Measurements from ENCODE around the gene PPFIBP1.

Gene PPFIBP1

GRCh38 chr12:27523305-27523641 lies 733 bp upstream of the PPFIBP1 start:
- H3K4me3 ChIP-seq (ENCODE audit: low read length), result peak overlapping the region; percentile 93
- no peak for TF ChIP-seq ZNF274 (IDR thresholded peaks at IDR 0.05; ENCODE audit: low read depth, low read length)

DNA sequence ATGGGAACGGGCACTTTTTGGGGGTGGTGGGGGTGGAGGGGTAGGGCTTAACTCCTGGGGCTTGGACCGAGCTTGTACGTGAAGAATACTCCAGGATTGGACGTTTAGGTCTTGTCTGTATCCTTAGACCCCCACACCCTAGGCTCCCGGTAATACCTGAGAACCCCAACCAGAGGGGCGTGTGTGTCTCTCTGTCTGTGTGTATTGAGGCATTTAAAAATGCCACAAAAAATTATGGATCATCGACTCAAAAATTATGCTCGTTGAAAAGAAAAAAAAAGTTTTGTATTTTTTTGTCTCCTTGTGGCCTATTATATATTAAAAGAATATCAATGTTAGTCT lies 459 bp downstream of the PPFIBP1 start:
- no peak for TF ChIP-seq ZNF274 (IDR thresholded peaks at IDR 0.05; ENCODE audit: low read depth, low read length)
- peak overlapping the region; percentile 93 for H3K4me3 ChIP-seq (ENCODE audit: low read length)

GRCh38 chr12:27524839-27525753 lies 1.1 kb downstream of the PPFIBP1 start:
- no peak for TF ChIP-seq ZNF274 (IDR thresholded peaks at IDR 0.05; ENCODE audit: low read depth, low read length)
- peak overlapping the region; percentile 93 for H3K4me3 ChIP-seq (ENCODE audit: low read length)

DNA sequence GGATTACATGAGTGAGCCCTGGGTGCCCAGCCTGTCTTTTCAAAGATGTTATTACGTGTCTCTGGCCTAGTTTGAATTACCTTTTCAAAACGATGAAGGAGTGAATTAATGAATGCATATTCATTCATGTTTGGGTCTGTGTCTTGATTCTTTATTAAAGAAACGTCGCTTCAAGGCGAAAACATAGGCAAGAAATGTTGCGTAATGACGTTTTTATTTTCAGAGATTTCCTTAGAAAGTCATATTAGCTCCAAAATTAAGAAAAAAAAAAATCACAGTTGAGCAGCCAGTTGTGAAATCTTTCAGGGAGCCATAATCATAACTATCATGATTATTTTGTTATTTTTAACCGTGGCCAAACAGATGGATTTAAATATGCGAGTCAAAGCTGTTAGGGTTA lies 3.5 kb downstream of the PPFIBP1 start:
- H3K4me3 ChIP-seq (ENCODE audit: low read length), result no peak overlapping the region
- TF ChIP-seq ZNF274 (IDR thresholded peaks at IDR 0.05; ENCODE audit: low read depth, low read length), result no peak

DNA sequence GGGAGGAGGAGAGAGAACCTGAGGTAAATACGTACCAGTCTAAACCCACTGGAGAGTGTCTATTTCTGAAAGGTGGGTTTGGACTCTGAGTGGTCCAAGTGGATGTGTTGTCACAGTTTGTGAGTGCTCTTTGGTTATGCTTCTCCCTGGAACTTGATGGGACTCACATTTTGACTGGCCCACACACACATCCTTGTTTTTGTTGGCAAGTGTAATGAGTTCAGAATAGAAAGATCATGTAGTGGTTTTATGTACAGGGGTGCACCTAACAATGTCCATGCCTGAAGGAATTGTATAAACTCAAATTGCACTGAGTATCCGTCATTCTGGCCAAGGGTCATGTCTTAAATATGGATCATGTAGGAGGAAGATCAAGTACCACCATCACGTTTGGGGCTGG lies 4.8 kb downstream of the PPFIBP1 start:
- no peak for TF ChIP-seq ZNF274 (IDR thresholded peaks at IDR 0.05; ENCODE audit: low read depth, low read length)
- H3K4me3 ChIP-seq (ENCODE audit: low read length), result no peak overlapping the region

DNA sequence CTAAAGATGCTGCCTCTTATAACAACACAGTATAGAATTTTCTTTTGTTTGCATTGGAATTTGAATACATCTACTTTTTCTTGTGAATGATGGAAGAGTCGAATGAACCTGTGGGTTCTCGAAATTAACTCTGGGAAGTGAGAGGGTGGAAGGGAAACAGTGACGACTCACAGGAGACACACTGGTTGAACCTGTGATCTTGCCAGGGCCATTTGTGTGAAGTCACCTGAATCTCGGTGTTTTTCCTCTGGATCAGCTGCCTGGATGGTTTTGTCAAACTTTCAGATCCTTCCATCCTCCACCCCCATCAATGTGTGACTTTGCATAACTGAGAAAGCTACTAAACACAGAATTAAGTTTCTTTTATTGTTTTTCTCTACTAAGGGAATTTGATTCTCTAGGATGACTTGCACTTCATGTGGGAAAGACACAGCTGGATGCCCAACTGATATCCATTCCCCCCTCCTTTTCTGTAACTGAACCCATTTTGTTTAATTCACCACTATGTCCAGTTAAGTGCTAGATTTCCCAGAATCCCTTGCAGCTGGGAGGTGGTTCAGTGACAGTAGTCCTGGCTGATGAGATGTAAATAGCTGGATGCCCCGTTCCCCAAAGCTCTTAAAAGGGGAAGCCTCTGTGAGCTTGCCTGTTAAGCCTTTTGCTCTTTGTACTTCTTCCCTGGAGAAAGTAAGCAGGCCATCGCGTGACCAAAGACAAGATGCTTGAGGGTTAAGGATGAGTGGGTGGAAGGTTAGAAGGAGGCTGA lies 6.3 kb downstream of the PPFIBP1 start:
- no peak for TF ChIP-seq ZNF274 (IDR thresholded peaks at IDR 0.05; ENCODE audit: low read depth, low read length)
- no peak overlapping the region for H3K4me3 ChIP-seq (ENCODE audit: low read length)

DNA sequence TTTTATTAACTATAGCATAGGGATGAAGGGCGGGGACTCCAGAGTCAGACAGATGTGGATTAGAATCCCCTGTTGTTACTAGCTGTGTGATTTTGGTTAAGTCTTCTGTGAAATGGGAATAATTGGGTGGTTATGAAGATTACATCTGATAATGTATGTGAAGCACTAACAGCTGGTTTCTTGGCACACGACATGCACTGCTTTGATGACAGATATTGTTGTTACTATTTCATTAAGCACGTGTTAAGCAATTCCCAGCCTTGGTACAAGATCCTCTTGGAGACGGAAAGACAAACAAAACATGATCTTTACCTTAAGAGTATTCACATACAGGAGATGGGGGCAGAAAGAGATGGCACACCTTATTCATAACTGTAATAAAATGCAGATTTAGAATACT lies 7.9 kb downstream of the PPFIBP1 start:
- no peak overlapping the region for H3K4me3 ChIP-seq (ENCODE audit: low read length)
- no peak for TF ChIP-seq ZNF274 (IDR thresholded peaks at IDR 0.05; ENCODE audit: low read depth, low read length)

- no peak for TF ChIP-seq ZNF274 (IDR thresholded peaks at IDR 0.05; ENCODE audit: low read depth, low read length)
- no peak overlapping the region for H3K4me3 ChIP-seq (ENCODE audit: low read length)
These were observed 10.2 kb downstream of the PPFIBP1 start for GRCh38 chr12:27534060-27534764.

GRCh38 chr12:27534765-27535161 lies 10.8 kb downstream of the PPFIBP1 start:
- no peak overlapping the region for H3K4me3 ChIP-seq (ENCODE audit: low read length)
- no peak for TF ChIP-seq ZNF274 (IDR thresholded peaks at IDR 0.05; ENCODE audit: low read depth, low read length)

DNA sequence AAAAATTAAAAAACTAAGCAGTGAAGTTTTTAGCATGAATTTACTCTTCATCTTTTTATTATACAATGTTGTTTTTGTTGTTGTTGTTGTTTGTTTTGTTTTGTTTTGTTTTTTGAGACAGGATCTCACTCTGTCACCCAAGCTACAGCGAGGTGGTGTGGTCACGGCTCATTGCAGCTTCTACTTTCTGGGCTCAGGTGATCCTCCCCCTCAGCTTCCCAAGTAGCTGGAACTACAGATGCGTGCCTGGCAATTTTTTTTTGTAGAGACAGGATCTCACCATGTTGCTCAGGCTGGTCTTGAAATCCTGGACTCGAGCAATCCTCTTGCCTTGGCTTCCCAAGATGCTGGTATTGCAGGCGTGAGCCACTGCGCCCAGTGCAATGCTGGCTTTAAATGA lies 11.3 kb downstream of the PPFIBP1 start:
- no peak overlapping the region for H3K4me3 ChIP-seq (ENCODE audit: low read length)
- no peak for TF ChIP-seq ZNF274 (IDR thresholded peaks at IDR 0.05; ENCODE audit: low read depth, low read length)

DNA sequence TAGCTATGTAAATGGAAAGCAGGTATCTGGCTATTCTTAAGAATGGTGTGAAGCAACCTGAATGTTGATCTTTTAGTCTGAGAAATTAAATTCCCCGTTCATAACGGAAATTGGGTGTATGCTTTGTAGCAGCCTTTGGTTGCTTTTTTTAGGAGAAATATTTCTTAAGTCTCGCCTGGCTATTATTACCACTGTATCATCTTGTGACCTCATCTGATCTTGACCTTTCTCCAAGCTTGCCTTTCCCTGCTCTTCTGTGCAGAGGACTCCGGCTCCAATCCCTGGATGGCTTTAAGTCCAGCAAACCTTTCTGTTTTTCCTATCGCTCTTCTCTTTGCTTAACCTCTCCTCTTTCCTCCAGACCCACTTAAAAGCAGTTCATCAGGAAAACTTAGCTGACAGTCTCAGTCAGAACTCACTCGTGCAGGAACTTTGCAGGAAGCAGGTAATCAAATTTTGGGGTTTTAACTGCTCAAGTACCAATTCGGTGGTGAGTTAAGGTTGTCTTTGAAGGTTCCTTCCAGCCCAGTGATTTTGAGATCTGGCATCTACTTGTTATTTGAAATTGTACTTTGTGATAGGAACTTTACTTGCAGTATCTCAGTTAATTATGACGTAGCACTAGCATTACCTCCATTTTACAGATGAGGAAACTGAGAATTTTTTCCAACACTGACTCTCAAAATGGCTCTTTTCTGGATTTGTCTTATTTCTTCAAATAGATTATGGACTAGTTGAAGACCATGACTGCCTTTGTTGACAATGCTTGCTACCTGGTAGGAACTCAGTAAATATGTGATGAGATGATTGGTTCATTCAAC lies 14.1 kb downstream of the PPFIBP1 start:
- TF ChIP-seq ZNF274 (IDR thresholded peaks at IDR 0.05; ENCODE audit: low read depth, low read length), result no peak
- peak overlapping the region; percentile 7; the same call in 1 of the 2 replicates for H3K4me3 ChIP-seq (ENCODE audit: low read length)

- TF ChIP-seq ZNF274 (IDR thresholded peaks at IDR 0.05; ENCODE audit: low read depth, low read length), result no peak
- no peak overlapping the region for H3K4me3 ChIP-seq (ENCODE audit: low read length)
These were observed 15.2 kb downstream of the PPFIBP1 start for GRCh38 chr12:27539191-27539631.

DNA sequence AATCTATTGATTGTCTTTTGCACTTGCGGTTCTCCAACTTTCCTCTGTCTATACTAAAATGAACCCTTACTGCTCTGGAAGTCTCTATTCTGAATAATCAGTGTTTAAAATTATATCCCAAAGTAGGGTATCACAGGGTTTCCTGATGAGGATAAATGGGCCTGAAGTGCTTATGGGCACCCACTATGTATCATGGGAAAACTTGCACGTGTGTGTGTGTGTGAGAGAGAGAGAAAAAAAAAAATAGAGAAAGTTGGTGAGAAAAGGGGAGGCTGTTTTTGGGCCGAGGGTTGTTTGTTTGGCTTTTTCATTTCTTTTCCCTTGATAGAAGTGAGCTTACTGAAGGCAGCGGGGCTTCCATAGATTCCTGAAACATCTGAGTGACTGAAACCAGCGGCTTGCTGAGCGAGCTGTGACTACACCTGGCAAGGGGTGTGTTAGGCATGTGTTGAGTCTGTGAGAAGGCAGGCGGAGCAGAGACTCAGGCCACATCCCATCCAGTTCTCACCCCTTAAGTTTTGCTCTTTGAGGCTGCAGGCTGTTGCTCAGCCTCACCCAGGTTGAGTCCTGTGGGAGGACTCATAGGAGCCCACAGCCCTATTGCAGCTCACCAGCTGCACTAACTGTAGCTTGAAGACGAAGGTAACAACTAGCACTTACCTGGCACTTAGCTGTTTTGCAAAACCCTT lies 17.2 kb downstream of the PPFIBP1 start:
- TF ChIP-seq ZNF274 (IDR thresholded peaks at IDR 0.05; ENCODE audit: low read depth, low read length), result no peak
- H3K4me3 ChIP-seq (ENCODE audit: low read length), result no peak overlapping the region
